Stomach (tissue), 4 donors: Measurements from ENCODE around the gene SMPD2.

Experiments used
- CTCF ChIP-seq, 7 experiments: fragments of 450-650 bp in 4 of 7; fragments of 200-600 bp in 3 of 7; sonication (generic) in 3 of 7; IDR thresholded peaks; one replicate each; pipeline ENCODE4 v1.5.1; 2016 to 2019; ENCODE audit warnings: antibody characterized with exemption in 7 of 7, control low read depth in 2 of 7, mild to moderate bottlenecking in 1 of 7
- EP300 ChIP-seq: sonication (generic); formaldehyde crosslinking; IDR thresholded peaks from one replicate; pipeline ENCODE4 v1.6.1; 2017; ENCODE audit warnings: antibody characterized with exemption
- POLR2A ChIP-seq, 4 donors: fragments of 450-650 bp; IDR thresholded peaks; one replicate each; pipeline ENCODE4 v1.6.1; 2016; ENCODE audit warnings: antibody characterized with exemption in 4 of 4, control low read depth in 2 of 4, mild to moderate bottlenecking in 1 of 4, moderate library complexity in 1 of 4

GRCh38 chr6:109447087-109447486, 6.6 kb downstream of the SMPD2 start:
- no peak for TF ChIP-seq CTCF (IDR thresholded peaks at IDR 0.05)
- TF ChIP-seq POLR2A (IDR thresholded peaks at IDR 0.05), result no peak
- no peak for TF ChIP-seq EP300
